Limb (tissue), 2 donors: ENCODE measurements around the gene CES5A.
"Not testable (repeated sequence)": the region's sequence is repeated elsewhere in the genome, so short reads cannot be mapped to it uniquely, and the experiment has no call there.

Source experiments
- DNase-seq, 2 donors: peaks; one replicate each; pipeline ENCODE4 v3.0.0-alpha.2; 2016; ENCODE audit errors: extremely low spot score in 2 of 2

The CES5A gene

GRCh38 chr16:55830658-55831294 is 44.4 kb downstream of the CES5A start:
- DNase-seq: no peak

- not testable (repeated sequence) for DNase-seq
Measured at GRCh38 chr16:55829232-55829631, 45.9 kb downstream of the CES5A start.

- no peak for DNase-seq
Measured at GRCh38 chr16:55828680-55829079, 46.5 kb downstream of the CES5A start.

- DNase-seq: no peak
Measured at GRCh38 chr16:55825115-55825728, 50.0 kb downstream of the CES5A start.

- DNase-seq: no peak
Measured at GRCh38 chr16:55824473-55825000, 50.6 kb downstream of the CES5A start.

GRCh38 chr16:55822280-55822810 is 52.8 kb downstream of the CES5A start:
- no peak for DNase-seq

GRCh38 chr16:55821210-55821609 is 54.0 kb downstream of the CES5A start:
- no peak for DNase-seq

- no peak for DNase-seq
Measured at GRCh38 chr16:55820615-55821014, 54.6 kb downstream of the CES5A start.

GRCh38 chr16:55817236-55817912 is 57.8 kb downstream of the CES5A start:
- DNase-seq: no peak

- not testable (repeated sequence) for DNase-seq
Measured at GRCh38 chr16:55816222-55816621, 59.0 kb downstream of the CES5A start.

- no peak for DNase-seq
Measured at GRCh38 chr16:55815320-55815719, 59.9 kb downstream of the CES5A start.

GRCh38 chr16:55814174-55814573 is 61.0 kb downstream of the CES5A start:
- not testable (repeated sequence) for DNase-seq

- DNase-seq: not testable (repeated sequence)
Measured at GRCh38 chr16:55813730-55814129, 61.4 kb downstream of the CES5A start.

- no peak for DNase-seq
Measured at GRCh38 chr16:55812951-55813350, 62.2 kb downstream of the CES5A start.

- DNase-seq: no peak
Measured at GRCh38 chr16:55811811-55812210, 63.4 kb downstream of the CES5A start.

- DNase-seq: no peak
Measured at GRCh38 chr16:55810451-55810961, 64.7 kb downstream of the CES5A start.

- no peak for DNase-seq
Measured at GRCh38 chr16:55809851-55810250, 65.3 kb downstream of the CES5A start.

- no peak for DNase-seq
Measured at GRCh38 chr16:55809386-55809785, 65.8 kb downstream of the CES5A start.

- not testable (repeated sequence) for DNase-seq
Measured at GRCh38 chr16:55808286-55808685, 66.9 kb downstream of the CES5A start.

GRCh38 chr16:55805104-55805503 is 70.1 kb downstream of the CES5A start:
- not testable (repeated sequence) for DNase-seq

- not testable (repeated sequence) for DNase-seq
Measured at GRCh38 chr16:55803681-55804080, 71.5 kb downstream of the CES5A start.
